Measurements from ENCODE around the gene FOXA2.

DNA sequence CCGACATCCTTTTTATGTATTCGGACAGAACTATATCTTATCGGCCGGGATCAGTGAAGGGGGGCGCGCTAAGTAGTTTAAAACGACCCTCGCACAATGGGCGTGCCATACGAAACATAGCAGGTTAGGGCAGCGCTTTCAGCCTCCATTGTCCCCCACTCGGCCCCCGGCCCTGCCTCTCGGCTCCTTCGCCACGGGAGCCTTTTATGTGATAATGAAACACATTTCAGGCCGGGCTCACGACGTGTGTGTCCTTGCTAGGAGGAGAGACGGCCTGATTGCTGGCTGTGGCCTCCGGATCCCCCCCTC is 5.3 kb downstream of the FOXA2 start:
- TF ChIP-seq ZBTB1 (CRISPR knock-in tag; IDR thresholded peaks at IDR 0.05; ENCODE audit: borderline replicate concordance, low read depth) (no peak), ZNF589 (CRISPR knock-in tag; IDR thresholded peaks at IDR 0.05; ENCODE audit: low read depth) (no peak), FOSL1 (tag; conservative IDR thresholded peaks at IDR 0.05) (no peak), SMC3 (conservative IDR thresholded peaks at IDR 0.05; ENCODE audit: insufficient read depth, low read depth, low read length) (no peak)
- TF ChIP-seq, protein P1, sequence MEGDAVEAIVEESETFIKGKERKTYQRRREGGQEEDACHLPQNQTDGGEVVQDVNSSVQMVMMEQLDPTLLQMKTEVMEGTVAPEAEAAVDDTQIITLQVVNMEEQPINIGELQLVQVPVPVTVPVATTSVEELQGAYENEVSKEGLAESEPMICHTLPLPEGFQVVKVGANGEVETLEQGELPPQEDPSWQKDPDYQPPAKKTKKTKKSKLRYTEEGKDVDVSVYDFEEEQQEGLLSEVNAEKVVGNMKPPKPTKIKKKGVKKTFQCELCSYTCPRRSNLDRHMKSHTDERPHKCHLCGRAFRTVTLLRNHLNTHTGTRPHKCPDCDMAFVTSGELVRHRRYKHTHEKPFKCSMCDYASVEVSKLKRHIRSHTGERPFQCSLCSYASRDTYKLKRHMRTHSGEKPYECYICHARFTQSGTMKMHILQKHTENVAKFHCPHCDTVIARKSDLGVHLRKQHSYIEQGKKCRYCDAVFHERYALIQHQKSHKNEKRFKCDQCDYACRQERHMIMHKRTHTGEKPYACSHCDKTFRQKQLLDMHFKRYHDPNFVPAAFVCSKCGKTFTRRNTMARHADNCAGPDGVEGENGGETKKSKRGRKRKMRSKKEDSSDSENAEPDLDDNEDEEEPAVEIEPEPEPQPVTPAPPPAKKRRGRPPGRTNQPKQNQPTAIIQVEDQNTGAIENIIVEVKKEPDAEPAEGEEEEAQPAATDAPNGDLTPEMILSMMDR (IDR thresholded peaks at IDR 0.05 in 2 of 3, conservative IDR thresholded peaks at IDR 0.05 in 1 of 3; ENCODE audit: insufficient read depth in 2 of 3, low read depth in 1 of 3, low read length in 3 of 3) = no peak

All from K562 (cell line).